B cell (primary cell): ENCODE measurements around the gene TFF3.

Source experiments
- EZH2 ChIP-seq: IDR thresholded peaks from 2 replicates; pipeline ENCODE4 v1.6.1; 2012; ENCODE audit warnings: borderline replicate concordance, low read depth, mild to moderate bottlenecking, moderate library complexity, low read length; ENCODE audit not compliant: insufficient read depth, poor library complexity, severe bottlenecking
- TF ChIP-seq, protein P1 (sequence below): fragments of 200-600 bp; IDR thresholded peaks from one replicate; pipeline ENCODE4 v1.8.0; 2022; ENCODE audit warnings: antibody characterized with exemption, mild to moderate bottlenecking

DNA sequence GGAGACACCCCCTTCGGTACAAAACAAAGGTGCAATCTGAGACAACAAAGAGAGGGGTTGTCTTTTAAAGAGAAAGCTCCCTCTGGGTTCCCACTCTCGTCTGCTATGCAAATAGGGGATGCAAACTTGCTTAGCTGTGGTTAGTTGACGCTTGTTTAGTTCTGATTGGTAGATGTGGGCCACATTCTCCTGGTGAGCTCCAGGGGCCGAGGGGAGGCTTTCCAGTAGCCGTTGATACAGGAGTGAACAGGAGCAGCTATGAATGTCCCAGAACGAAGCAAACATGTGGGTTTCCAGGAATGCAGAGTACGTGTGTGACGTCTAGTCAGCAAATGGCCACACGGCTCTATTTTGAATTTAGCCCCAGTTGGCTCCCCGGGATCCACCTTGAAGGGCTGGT is 20.8 kb upstream of the TFF3 start:
- TF ChIP-seq, protein P1, sequence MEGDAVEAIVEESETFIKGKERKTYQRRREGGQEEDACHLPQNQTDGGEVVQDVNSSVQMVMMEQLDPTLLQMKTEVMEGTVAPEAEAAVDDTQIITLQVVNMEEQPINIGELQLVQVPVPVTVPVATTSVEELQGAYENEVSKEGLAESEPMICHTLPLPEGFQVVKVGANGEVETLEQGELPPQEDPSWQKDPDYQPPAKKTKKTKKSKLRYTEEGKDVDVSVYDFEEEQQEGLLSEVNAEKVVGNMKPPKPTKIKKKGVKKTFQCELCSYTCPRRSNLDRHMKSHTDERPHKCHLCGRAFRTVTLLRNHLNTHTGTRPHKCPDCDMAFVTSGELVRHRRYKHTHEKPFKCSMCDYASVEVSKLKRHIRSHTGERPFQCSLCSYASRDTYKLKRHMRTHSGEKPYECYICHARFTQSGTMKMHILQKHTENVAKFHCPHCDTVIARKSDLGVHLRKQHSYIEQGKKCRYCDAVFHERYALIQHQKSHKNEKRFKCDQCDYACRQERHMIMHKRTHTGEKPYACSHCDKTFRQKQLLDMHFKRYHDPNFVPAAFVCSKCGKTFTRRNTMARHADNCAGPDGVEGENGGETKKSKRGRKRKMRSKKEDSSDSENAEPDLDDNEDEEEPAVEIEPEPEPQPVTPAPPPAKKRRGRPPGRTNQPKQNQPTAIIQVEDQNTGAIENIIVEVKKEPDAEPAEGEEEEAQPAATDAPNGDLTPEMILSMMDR = no peak
- TF ChIP-seq EZH2 = no peak
